ENCODE data around the gene NAXE.
"Not testable (repeated sequence)": the region's sequence is repeated elsewhere in the genome, so short reads cannot be mapped to it uniquely, and the experiment has no call there.

NAXE gene

DNA sequence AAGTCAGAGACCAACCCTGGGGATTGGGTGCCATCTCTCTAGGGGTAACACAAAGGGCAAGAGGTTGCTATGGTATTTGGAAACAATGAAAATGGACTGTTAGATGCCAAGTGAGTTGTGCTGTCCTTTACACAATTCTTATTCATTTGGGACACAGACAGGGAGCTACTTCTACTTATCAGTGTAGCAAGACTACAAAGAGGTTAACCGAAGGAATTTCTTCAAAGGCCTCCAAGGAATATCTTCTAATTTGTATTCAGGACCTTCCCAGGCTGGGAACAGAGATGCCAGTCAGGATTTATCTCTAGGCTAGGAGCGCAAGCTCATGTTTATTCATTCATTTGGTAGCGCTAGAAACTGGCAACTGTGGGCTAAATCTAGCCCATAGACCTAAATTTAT, 2.6 kb downstream of the NAXE start:
- peak; percentile 24 for DNase-seq

DNA sequence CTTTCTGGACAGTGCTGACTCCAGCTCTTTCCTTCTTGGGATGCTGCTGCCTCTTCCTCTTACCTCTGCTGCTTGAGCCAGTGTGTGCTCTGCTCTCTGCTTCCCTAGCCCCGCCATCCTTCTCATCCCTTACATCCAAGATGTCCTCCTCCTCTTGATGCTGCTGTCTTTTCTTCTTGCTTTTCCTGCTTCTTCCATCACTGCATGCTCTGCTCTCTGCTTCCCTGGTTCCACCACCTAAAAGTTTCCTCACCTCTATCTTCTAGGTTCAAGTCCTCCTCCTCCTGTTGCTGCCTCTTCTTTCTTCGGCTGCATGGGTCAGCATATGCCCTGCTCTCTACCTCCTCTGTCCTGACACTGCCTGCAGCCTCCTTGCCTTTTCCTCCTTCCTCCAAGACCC, 3.4 kb downstream of the NAXE start:
- no peak for DNase-seq

DNA sequence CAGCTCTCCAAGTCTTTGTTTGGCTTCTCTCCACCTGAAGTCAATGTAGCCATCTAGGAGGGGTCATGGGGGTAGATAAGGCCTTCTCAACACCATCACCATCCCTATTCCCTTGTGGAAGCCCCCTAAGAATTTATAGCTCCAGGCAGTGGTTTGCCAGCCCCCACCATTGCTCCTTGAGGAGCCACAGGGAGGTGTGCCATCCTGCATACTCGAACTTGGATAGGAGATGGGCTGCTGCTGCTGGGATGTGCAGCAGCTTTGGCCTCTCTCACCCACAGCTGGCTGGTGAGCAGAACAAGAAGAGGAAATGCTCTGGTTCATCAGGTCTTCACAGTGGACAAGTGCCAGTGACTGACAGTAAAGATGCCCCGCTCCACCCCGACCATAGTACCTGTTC, 4.8 kb downstream of the NAXE start:
- DNase-seq = no peak

DNA sequence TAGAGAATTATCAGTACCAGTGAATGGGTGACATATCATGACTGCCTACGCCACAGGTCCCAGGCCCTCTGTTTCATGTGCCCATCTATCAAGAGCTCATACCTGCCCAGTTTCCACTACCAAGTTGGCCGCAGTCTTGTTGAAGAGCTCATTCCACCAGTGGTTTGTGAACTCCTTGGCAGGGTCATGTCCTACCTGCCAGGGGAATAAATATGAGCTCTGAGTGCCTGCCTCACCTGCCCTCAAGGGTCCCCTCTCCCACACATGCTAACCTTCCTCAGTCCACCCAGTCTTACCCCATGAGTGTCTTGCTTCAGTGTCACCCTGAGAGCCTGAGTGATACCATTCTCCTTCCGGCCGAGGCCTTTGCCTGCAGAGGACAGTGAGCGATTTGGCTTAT, 6.5 kb downstream of the NAXE start:
- DNase-seq = no peak

DNA sequence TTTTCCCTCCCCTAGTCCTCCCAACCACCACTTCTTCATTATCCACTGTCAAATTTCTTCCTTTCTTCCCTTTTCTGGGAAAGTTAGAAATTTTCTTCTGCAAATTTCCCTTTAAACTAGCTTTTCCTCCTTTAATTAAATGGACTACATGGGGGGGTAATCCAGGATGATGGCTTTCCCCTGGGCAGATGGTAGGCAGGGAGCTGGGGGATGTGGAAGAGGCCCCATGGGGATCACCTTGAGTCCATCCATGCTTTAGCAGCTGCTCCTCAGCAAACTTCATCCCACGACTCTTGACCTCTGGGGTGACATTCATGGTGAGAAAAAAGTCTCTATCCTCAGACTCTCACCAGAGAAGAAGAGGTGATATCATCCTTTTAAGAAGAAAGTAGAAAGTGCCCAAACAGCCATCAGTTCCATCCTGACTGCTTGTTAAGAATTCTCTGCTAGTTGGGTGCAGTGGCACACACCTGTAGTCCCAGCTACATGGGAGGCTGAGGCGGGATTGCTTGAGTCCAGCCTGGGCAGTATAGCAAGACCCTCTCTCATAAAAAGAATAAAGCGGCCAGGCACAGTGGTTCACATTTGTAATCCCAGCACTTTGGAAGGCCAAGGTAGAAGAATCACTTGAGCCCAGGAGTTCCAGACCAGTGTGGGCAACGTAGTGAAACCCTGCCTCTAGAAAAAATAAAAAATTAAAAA, 7.3 kb downstream of the NAXE start:
- no peak for DNase-seq

DNA sequence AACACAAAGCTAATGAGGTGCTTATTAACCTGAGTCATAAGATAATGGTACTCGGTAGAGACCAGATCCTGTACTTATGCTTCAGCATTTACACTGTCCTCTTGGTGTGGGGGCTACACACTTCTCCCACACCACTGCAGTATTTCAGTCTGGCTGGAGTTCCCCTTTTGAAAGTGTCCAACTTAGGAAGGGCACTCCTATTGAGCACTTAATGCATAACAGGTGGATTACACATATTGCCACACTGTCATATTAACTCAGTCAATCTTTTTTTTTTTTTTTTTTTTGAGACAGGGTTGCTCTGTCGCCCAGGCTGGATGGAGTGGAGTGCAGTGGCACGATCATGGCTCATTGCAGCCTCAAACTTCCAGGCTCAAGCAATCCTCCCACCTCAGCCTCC, 8.2 kb downstream of the NAXE start:
- peak; percentile 70 for DNase-seq

DNA sequence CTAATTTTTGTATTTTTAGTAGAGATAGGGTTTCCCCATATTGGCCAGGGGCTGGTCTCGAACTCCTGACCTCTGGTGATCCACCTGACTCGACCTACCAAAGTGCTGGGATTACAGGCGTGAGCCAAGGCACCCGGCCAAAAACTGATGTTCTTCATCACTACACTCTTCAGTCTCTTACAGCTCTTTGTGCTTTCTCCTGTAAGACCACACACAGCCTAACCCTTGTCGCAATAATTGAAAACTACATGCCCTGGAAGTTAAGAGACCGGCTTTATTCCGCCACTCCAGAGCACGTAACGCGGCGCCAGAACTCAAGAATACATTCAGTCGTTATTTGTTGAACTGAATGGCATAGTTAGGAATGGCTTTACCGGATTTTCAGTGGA, 9.2 kb downstream of the NAXE start:
- peak; percentile 69 for DNase-seq

DNA sequence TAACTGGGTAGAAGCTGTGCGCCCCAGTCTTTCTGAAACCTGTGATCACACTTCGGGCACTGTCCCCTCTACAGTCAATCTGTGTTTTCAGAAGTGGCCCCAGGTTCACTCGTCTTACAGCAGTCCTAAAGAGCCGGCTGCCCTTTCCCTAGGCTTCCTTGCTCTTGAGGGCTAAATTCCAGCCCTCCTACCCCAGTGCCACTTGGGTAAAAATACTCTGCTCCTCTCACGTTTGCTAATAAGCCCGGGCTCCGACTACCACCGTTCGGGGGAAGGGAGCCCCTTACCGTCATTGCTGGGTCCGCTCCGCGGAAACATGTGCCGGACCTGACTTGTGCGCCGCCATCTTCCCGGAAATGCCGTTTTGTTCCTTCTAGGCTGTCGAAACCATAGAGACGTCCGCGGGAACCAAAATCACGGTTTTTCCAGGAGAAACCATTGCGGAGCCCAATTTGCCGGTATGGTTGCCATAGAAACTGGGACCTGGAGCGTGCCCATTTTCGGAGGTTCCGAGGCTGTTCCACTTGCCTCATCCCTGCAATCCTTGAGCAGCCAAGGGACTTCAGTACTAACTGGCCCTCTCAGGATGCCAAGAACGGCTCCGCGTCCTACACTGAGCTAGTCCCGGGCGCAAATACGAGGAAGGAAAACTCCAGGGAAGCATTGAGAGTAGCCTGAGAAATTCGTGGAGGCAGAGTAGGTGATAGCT, 9.7 kb downstream of the NAXE start, which contains the start of gene GPATCH4:
Gene GPATCH4 (minus strand): TSS at position 358 of the 709 bp plus-strand sequence.
- peak; percentile 94 for DNase-seq

DNA sequence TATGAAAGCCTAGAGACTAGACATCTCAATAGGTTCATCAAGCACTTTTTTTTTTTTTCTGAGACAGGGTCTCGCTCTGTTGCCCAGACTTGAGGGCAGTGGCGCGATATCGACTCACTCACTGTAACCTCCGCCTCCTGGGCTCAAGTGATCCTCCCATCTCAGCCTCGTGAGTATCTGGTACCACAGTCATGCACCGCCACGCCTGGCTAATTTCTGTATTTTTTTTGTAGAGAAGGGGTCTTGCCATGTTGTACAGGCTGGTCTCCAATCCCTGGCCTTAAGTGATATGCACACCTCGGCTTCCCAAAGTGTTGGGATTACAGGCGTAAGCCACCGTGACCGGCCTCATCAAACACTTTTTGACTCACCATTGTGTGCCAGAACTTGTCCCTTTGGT, 10.3 kb downstream of the NAXE start:
- DNase-seq = no peak

DNA sequence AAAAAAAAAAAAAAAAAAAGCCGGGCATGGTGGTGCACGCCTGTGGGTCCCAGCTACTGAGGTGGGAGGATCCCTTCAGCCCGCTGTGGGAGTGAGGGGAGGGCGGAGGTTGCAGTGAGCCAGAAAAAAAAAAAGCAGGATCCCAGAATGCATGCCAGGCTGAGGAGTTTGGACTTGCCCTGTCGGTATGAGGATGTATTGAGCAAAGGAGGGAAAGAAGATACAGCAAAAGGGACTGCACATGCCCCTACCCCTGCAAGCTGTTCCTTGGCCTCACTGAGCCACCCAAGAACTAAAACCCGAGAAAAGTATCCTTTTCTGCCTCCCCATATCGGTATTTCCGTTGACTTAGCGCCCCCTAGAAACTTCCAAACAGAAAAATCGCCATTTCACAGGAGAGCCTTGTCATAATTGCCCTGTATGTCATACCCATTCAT, 11.0 kb downstream of the NAXE start:
- peak; percentile 54 for DNase-seq

DNA sequence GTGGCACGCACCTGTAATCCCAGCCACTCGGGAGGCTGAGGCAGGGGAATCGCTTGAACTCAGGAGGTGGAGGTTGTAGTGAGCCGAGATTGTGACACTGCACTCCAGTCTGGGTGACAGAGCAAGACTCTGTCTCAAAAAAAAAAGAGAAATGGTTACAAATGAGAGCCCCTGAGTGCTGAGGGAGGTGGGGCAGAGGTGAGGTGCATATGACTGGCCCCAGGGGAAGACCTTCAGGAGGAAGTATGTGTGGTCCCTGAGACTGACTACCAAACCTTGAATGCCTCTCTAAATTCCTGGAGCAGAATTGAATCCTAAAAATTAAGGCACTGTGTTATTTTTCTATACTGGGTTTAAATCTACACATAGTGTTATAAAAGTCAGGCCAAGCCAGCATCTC, 15.8 kb downstream of the NAXE start:
- DNase-seq = not testable (repeated sequence)

DNA sequence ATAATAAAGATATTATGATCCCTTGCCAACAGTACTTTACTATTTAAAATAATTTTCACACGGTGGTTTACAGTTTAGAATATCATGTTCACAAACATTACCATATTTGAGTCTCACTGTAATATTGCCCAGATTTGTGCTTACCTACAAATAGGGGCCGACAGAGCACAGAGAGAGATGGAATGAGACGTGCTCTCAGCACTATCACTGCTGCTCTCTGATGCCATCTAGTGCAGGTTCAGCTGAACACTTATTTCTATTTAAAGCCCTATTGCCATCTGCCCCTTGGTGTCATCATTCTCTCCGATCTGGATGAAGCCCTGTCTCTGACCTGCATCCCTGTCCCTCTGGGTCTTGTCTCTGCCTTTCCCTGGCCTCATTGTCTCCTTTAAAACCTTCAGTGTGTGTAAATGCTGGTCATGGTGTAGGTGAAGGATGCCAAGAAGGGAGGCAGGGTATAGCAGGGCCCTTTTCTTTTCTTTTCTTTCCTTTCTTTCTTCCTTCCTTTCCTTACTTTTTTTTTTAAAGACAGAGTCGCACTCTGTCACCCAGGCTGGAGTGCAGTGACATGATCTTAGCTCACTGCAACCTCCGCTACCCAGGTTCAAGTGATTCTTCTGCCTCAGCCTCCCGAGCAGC, 16.6 kb downstream of the NAXE start:
- peak; percentile 94 for DNase-seq

DNA sequence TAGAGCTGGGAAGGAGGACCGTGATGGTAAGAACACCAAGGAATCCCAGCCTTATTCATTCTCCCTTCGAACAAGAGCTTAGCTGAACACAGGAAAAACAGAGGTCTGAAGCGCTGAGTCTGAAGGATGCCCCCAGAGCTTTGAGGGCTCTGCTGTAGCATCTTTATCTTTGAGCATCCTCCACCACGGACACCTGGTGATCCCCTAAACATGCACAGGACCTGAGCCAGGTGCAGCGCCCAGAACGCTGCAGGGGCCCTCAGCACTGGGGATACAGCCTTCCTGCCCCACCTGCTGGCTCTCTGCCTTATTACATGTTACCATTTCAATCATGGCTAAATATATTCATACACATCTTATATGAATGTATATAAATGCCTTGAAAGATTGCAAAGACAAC, 17.4 kb downstream of the NAXE start:
- peak; percentile 83 for DNase-seq

DNA sequence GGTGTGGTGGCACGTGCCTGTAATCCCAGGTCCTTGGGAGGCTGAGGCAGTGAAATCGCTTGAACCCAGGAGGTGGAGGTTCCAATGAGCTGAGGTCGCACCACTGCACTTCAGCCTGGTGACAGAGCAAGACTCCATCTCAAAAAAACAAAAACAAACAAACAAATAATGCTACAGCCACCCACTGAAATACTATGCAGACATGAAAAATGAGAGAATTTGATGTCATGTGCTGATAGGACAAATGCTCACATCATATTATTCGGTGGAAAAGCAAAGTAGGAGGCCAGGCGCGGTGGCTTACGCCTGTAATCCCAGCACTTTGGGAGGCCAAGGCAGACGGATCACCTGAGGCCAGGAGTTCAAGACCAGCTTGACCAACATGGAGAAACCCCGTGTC, 18.5 kb downstream of the NAXE start:
- not testable (repeated sequence) for DNase-seq

DNA sequence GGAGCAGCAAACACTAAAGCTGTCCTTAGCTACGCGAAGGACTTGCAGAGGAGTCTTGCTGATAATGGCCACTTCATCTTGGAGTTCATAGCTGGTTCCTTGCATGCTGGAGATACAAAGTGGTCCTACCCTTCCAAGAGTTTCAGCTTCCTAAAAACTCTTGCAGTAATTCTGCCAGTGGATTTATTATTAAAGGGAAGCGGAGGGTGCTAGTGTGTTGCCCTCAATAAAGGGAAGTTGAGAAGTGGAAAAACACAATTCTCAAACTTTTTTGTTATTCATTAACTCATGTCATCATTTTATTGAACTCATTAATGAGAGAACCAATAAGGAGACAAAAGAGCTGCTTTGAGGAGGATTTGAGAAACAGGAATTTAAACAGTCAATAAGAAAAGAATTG, 21.1 kb downstream of the NAXE start:
- DNase-seq = no peak

DNA sequence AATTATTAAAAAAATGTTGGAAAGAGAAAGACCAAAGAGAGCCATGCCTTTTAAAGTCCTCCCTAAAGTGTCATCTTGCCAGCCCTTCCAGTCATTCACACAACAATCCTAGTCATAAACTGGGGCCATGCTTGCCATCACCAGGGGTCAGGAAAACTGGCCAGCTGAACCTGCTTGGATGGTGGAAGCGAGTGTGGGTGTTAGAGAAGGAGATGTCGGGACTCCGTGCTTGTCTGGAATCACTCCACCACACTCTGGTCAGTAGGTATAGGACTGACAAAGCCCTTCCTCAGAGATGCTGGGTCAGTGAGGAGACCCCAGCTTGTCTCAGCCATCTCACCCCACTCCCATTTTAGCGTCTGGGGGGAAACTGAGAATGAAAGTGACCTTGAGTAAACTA, 24.4 kb downstream of the NAXE start:
- no peak for DNase-seq

DNA sequence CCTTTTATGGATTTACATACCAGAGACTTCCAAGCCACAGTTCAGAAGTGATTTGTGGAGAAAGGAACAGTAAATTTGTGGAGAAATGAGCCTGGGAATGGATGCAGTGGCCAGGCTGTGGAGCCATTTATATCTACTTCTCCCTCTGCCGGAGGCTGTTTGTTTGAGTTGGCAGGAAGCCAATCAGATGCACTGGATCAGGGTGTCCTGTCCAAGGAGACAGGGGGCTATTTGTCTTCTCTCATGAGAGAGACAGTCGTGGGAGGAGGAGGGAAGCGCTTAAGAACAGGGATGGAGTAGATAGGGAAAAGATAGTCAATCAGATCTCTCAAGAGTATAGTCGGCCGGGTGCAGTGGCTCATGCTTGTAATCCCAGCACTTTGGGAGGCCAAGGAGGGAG, 24.9 kb downstream of the NAXE start:
- DNase-seq = peak; percentile 64

DNA sequence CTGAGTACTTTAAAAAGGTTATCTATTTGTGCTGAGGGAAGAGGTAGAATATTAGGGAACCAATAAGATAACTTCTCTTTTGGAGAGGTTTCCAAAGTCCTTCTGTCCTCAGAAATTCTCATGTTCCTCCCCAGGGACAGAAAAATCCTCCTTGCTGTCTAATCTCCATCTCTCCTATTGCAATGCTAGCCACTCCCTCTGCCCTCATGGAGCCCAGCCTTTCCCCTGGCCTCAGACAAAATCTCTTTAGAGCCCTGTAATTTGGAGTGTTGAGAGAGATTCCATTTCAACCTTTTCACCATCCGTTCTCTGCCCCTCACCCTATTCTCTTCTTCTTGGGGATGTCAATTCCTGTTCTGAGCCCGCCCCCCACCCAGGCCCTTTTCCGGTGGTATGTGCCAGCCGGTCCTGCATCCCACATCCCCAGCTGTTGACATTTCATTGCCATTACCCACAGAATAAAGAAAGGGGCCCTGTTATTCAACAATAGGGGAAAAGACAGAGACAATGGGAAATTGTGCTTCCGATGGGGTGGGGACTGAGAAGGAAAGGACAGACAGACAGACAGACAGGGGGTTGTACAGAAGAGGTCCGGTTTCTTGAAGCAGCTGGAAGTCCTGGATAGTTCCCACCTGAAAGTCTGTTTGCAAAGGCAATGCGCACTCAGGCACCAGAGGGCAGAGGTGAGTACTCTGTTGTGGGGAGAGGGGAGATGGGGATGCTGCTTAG, 27.4 kb downstream of the NAXE start, which contains the start of gene HAPLN2:
Gene HAPLN2 (plus strand): TSS at position 563 of the 729 bp plus-strand sequence. CDS start 4,076 bp downstream, outside the sequence.
- peak; percentile 73 for DNase-seq

DNA sequence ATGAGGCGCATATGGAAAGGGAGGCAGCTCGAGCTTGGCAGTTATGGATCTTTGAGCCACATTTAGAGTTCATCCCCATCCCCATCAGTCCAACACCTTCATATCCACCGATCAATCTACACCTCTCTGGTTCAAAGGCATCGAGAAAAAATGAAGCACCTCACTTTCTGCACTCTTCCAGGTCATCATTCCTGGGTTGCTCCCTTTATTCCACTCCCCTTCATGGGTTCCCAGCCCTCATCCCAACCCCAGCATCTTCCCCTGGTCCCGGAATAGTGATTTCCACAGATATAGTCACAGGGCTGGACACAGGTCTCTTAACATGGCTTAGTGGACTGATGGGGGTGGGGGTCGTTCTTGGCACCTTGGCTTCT, 28.0 kb downstream of the NAXE start:
- DNase-seq = no peak

DNA sequence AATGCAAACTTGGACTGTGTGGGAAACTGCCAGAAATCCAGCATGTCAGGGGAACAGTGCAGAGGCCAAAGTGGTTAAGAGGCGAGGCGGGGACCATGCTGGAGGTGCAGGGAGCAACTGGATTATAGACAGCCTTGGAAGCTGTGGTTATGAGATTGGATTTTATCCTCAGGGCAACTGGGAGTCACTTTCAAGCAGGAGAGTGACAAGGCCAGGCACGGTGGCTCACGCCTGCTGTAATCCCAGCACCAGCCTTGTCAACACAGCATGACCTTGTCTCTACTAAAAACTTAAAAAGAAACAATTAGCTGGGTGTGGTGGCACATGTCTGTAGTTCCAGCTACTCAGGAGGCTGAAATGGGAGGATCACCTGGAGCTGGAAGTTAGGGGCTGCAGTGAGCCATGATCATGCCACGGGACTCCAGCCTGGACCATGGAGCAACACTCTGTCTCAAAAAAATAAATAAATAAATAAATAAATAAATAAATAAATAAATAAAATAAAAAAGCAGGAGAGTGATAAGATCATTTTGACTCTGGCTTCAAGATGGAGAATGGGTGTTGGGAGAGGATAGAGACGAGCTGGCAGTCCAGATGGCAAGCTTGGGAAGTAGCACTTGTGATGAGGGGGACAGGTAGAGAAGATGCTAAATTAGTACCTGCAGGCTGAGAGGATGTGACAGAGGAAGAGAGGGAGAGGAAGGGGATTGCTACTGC, 31.2 kb downstream of the NAXE start:
- no peak for DNase-seq

DNA sequence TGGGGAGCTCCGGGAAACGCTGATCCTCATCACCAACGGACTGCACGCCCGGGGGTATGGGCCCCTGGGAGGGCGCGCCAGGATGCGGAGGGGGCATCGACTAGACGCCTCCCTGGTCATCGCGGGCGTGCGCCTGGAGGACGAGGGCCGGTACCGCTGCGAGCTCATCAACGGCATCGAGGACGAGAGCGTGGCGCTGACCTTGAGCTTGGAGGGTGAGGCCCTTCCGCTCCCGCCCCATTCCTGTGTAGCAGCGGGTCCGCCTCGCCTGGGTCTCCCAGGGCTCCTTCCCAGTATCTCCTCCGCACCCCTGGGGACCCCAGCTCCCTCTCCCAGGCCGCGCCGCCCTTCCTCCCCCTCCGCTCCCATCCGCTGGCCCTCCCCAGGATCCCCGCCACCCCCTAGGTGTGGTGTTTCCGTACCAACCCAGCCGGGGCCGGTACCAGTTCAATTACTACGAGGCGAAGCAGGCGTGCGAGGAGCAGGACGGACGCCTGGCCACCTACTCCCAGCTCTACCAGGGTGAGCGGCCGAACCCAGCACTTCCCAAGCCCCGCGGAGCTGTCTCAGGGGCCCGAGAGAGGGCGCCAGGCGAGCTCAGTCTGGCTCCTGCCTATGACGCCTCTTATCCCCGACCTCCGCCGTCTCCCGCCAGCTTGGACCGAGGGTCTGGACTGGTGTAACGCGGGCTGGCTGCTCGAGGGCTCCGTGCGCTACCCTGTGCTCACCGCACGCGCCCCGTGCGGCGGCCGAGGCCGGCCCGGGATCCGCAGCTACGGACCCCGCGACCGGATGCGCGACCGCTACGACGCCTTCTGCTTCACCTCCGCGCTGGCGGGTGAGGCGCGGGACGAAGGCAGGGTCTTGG, 32.6 kb downstream of the NAXE start:
- DNase-seq = peak; percentile 84
